KG1 (cell line): ENCODE results near the gene UPK3B.
"Not testable (repeated sequence)": the region's sequence is repeated elsewhere in the genome, so short reads cannot be mapped to it uniquely, and the experiment has no call there.

Experiments
- DNase-seq: peaks from one replicate; lab custom pipeline; 2025; lab: John Stamatoyannopoulos, UW

Gene UPK3B

DNA sequence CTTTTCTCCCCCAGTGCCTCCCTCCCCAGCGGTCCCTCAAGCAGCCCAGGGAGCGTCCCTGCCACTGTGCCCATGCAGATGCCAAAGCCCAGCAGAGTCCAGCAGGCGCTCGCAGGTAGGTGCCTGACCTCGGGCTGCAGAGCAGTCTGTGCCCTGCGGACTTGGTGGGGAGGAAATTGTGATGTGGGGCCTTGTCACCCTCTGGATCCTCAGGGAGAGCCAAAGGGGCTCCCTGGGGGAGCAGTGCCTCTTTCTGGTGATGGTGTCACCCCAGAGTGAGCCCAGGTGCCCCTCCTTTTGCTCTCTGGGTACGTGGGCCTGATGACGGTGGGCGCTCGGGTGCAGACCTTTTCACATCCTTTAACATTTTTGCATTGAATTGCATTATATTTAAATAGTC lies 18.2 kb upstream of the UPK3B start:
- not testable (repeated sequence) for DNase-seq

DNA sequence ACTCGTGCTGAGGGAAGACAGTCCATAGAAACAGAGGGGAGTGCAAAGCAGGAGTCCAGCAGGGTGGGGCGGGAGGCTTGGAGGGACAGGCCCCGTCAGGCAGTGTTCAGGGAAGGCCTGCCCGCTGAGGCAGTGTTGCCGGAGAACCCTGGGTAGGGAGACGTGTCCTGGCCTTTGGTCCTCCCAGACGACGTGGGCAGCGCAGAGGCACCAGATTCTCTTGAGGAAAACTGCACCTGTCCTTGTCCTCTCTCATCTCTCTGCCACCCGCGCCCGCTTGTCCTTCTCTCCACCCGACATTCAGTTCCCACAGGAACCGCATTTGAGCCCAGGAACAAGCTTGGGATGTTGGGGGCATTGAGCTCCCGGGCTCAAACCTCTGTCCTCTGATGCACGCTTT lies 14.6 kb upstream of the UPK3B start:
- DNase-seq = not testable (repeated sequence)

- not testable (repeated sequence) for DNase-seq
Observed at GRCh38 chr7:76497918-76498582, 12.3 kb upstream of the UPK3B start.

DNA sequence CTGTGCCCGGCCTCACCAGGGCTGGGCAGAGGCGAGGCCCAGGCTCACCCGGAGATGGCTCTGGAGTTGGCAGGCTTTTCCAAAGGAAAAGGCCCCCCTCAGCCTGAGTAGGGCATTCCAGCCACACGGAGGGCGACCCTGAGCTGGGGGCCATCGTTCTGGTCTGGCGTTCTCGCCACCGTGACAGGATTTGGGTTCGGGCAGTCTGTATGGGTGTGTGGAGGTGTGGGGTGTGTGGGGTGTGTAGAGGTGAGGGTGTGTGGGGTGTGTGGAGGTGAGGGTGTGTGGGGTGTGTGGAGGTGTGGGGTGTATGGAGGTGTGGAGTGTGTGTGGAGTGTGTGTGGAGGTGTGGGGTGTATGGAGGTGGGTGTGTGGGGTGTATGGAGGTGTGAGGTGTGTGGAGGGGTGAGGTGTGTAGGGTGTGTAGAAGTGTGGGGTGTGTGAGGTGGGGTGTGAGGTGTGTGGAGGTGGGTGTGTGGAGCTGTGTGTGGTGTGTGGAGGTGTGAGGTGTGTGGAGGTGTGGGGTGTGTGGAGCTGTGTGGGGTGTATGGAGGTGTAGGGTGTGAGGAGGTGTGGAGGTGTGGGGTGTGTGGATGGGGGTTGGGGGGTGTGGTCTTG lies 11.7 kb upstream of the UPK3B start:
- not testable (repeated sequence) for DNase-seq

DNA sequence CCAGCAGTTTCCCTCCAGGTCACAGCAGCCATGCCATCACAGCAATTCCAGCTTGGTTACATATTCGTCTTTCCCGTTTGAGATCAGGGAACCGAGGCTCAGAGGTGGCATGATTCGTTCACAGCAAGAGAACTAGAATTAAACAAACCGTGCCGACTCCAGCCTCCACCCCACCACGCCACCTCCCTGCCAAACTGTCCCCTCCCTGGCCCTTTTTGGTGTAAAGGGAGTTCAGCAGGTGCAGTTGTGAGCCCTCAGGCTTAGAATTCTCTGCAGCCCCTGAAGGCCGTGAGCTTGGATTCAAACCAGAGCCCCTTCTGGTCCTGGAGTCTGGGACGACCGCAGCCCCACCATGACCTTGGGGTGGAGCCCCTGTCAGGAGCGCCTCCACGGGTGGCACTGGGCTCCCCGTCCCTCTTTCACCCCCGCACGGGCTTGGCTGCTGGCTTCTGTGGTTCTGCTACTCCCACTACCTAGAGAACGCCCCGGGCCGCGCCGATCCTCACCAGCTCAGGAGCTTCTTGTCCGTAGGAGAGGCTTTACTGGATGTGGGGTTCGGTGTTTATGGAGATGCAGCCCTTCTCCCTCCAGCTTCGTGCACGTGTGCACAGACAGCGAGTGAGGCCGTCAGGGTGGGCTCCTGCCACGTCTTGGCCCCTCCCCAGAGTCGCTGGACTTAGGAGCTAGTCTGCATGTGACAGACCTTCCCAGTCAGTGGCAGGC lies 11.0 kb upstream of the UPK3B start:
- DNase-seq = not testable (repeated sequence)

DNA sequence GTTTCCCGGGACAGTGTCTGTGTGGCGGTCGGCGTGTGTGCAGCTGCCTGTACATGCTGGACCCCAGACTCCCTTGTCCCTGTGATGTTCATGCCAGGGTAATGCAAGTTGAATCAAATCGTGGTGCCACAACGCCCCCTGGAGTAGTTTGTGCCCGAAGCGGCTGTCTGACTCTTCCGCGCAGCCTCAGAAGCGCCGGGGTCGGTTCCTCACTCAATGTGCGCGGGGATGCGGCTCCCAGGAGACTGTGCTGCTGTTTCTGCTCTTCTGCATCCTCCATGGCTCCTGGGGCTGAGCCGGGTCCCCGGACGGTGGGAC lies 10.5 kb upstream of the UPK3B start:
- DNase-seq = not testable (repeated sequence)

DNA sequence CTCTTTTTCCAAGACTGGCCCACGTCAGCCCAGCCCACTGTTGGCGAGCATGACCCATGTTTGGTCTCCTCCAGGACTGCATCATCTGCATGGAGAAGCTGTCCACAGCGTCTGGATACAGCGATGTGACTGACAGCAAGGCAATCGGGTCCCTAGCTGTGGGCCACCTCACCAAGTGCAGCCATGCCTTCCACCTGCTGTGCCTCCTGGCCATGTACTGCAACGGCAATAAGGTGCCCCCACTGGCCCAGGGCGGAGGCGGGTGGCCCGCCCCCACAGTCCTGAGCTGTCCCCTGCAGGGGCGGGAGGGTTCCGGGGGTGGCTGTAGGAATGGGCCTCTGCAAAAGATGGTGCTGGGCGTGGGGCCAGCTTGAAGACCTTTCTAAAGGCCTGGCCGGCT lies 8.1 kb upstream of the UPK3B start:
- DNase-seq = not testable (repeated sequence)

DNA sequence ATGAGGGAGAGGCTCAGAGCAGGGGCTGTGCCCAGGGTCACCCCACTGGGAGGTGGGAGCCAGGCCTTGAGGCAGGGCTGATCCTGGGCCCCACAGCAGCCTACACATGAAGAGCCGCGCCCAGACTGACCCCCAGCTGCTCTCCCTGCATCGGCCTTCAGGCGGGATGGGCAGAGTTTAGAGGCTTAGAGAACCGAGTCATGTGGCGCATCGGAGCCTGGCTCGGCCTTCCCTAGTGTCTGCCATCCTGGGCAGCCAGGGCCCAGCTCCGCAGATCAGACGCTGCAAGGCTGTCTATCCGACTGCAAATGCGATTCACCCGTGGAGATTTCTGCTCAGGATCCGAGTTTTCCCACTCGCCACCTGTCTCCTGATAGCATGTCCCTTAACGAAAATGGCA lies 7.5 kb upstream of the UPK3B start:
- not testable (repeated sequence) for DNase-seq

GRCh38 chr7:76503244-76503643 lies 7.1 kb upstream of the UPK3B start:
- not testable (repeated sequence) for DNase-seq

DNA sequence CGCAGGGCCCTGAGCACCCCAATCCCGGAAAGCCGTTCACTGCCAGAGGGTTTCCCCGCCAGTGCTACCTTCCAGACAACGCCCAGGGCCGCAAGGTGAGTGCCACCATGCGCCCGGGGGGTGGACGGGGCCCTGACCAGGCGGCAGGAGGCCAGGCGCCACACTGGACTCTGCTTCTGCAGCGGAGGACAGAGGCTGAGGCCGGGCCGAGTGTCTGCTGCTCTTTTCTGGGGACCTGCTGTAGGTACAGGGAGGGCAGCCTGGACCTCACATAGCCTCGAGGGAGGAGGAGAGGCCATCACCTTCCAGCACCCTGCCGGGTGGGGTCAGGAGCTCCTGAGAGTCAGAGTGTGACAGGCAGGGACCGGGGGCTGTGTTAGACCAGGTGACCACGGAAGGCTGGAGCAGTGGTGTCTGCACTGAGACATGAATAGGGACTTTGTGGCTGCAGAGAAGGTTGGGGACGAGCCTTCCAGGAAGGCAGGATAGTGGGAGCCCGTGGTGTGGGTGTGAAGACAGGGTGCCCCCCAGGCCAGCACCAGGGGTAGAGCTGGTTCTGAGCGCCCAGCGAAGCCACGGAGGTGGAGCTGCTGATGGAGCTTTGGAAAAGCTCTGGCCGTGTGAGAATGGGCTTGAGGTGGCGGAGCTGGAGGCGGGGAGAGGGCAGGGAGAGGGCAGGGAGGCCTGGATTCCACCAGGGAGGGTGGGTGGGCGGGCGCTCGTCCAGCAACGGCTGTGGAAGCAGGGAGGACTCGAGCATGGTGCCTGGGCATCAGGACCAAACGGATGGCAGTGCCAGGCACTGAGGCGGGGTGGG lies 5.8 kb upstream of the UPK3B start:
- not testable (repeated sequence) for DNase-seq

GRCh38 chr7:76505168-76506080 lies 4.9 kb upstream of the UPK3B start:
- no peak for DNase-seq

GRCh38 chr7:76506081-76506440 lies 4.3 kb upstream of the UPK3B start:
- DNase-seq = no peak

- not testable (repeated sequence) for DNase-seq
Observed at GRCh38 chr7:76506643-76507042, 3.7 kb upstream of the UPK3B start.

- no peak for DNase-seq
Observed at GRCh38 chr7:76507723-76508406, 2.5 kb upstream of the UPK3B start.

DNA sequence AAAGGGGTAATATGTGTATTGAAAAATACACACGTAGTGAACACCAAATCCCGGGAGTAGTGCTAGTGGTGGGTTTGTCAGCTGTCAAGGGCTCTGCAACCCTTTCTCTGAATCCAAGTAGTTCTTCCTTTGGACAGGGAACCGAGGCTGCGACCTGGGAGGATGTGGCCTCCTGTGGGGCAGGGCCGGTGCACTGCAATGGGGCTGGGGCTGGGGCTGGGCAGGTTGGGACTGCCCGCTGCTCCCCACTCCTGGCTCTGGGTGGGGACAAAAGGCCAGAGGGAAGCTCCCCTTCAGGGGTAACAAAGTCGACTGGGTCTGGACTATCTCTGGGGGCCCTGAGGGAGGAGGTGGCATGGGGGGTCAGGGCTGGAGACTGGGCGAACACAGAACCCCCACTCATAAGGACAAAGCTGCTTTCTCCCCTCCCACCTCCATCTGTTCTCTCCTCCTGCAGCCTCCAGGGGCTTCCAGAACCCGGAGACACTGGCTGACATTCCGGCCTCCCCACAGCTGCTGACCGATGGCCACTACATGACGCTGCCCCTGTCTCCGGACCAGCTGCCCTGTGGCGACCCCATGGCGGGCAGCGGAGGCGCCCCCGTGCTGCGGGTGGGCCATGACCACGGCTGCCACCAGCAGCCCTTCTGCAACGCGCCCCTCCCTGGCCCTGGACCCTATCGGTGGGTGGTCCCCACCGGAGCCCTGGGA lies 1.0 kb downstream of the UPK3B start:
- DNase-seq = not testable (repeated sequence)

DNA sequence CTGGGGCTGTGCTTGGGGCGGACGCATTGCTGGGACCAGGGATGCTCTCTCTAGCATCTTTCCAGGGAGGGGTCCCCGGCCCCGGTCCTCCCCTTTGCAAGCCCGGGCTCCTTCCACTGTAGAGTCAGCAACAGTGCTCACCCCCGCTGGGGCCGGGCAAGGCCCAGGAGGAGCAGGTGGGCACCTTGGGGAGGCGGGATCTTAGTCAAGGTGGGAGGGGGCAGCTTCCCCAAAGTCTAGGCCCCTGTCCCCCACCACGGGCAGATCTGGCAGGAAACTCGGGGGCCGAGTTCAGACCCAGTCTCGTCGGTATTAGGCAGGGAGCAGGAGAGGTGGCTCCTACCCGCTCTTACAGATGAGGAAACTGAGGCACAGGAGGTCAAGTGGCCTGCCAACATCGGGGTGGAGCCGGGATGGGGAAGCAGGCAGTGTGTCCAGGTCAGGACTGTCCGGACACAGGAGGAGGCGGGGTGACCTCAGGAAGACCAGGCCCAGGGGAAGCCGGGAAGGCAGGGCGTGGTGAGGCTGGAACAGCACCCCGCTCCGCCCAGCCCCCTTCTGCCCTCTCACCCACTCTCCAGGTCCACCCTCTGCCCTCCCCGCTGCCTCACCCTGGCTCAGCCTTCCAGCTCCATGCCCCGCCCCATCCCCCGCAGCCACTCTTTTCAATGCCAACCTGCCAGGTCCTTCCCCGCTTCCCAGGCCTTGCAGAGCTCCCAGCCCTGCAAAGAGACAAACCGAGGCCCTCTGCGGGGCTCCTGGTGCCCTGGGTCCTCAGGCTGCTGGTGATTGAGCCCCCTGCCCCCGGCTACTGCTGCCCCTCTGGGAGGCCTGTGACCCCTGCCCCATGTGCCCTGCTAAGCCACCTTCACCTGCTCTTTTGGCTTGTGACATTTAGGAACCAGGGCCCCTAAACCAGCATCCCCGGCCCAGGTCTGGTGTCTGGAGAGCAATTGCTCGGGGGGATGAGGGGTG lies 1.8 kb downstream of the UPK3B start:
- not testable (repeated sequence) for DNase-seq

- no peak for DNase-seq
Observed at GRCh38 chr7:76512941-76513816, 2.8 kb downstream of the UPK3B start.
